ENCODE measurements around the gene RSBN1L. TPM values are rescaled to one million over a fixed set of nuclear protein-coding genes. Genes with fewer than 3 reads are reported as not detected.

RSBN1L gene
- total RNA-seq, 1 donor from 2014 or later, result 17.2 TPM

DNA sequence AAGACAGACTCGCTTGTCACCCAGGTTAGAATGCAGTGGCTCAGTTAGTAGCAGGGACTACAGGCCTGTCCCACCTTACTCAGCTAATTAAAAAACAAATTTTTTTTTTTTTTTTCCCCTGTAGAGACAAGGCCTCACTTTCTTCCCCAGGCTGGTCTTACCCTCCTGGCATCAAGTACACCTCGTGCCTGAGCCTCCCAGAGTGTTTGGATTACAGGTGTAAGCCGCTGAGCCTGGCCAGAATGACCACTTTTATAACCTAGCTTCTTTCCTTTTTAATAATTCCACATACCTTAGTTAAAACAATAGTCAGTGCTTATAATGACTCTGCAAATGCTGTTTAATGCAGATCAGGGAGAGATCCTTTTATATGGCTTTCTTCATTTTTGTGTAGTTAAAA lies 31.3 kb downstream of the RSBN1L start:
- H3K4me1 Mint-ChIP-seq (ENCODE audit: unreplicated experiment), result peaks cover 26% of the 10 kb centered on the region
- no peak for TF ChIP-seq CTCF (IDR thresholded peaks at IDR 0.05; ENCODE audit: unreplicated experiment)
- H3K36me3 Mint-ChIP-seq (ENCODE audit: low read depth, unreplicated experiment), result peaks cover 3% of the 10 kb centered on the region
- peak overlapping the region; percentile 97 for H3K27ac Mint-ChIP-seq (ENCODE audit: unreplicated experiment)
- DNase-seq (ENCODE audit: low spot score), result no peak
- H3K27me3 Mint-ChIP-seq (ENCODE audit: unreplicated experiment), result peaks cover 2% of the 10 kb centered on the region
- H3K4me3 Mint-ChIP-seq (ENCODE audit: unreplicated experiment), result no peak overlapping the region
- no peaks in the 10 kb centered on the region for H3K9me3 Mint-ChIP-seq (ENCODE audit: unreplicated experiment)

DNA sequence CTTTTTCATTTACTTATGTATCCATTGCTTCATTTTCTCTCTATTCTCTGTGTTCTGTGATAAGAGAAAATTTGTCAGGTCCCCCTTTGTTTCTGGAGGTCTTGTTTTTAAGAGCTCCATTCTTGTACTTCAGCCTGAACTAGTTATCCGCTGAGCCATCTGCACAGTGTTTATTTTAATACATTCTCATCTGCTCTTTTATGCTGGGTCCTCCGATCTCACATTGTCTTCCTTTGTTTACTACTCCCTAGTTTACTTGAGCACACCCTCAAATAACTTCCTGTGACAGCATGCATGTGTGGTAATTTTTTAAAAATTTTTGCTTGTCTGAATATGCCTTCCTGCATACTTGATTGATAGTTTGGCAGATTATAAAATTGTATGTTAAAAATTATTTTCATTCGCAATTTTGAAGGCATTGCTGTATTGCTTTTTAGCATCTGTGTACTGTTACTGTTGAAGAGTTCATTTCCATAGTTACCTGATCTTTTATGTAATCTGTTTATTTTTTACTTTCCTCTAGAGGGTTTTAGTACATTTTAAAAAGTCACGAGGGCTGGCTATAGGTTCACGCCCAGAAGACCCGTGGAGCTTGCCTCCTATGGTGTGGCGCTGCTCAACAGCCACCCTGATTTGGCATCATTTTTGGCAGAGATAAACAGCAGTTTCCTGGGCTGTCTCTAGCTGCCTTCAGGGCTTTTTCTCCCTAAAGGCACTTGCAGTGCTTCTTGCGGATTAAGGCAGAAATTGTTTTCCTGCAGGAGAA lies 31.9 kb downstream of the RSBN1L start:
- H3K27ac Mint-ChIP-seq (ENCODE audit: unreplicated experiment), result peak overlapping the region; percentile 97
- no peak overlapping the region for H3K4me3 Mint-ChIP-seq (ENCODE audit: unreplicated experiment)
- no peaks in the 10 kb centered on the region for H3K9me3 Mint-ChIP-seq (ENCODE audit: unreplicated experiment)
- H3K36me3 Mint-ChIP-seq (ENCODE audit: low read depth, unreplicated experiment), result peaks cover 3% of the 10 kb centered on the region
- no peak for TF ChIP-seq CTCF (IDR thresholded peaks at IDR 0.05; ENCODE audit: unreplicated experiment)
- peaks cover 2% of the 10 kb centered on the region for H3K27me3 Mint-ChIP-seq (ENCODE audit: unreplicated experiment)
- peak; percentile 16 for DNase-seq (ENCODE audit: low spot score)
- peaks cover 26% of the 10 kb centered on the region for H3K4me1 Mint-ChIP-seq (ENCODE audit: unreplicated experiment)

- H3K27me3 Mint-ChIP-seq (ENCODE audit: unreplicated experiment), result peaks cover 2% of the 10 kb centered on the region
- no peaks in the 10 kb centered on the region for H3K9me3 Mint-ChIP-seq (ENCODE audit: unreplicated experiment)
- peaks cover 3% of the 10 kb centered on the region for H3K36me3 Mint-ChIP-seq (ENCODE audit: low read depth, unreplicated experiment)
- H3K4me3 Mint-ChIP-seq (ENCODE audit: unreplicated experiment), result no peak overlapping the region
- no peak for DNase-seq (ENCODE audit: low spot score)
- no peak for TF ChIP-seq CTCF (IDR thresholded peaks at IDR 0.05; ENCODE audit: unreplicated experiment)
- peak overlapping the region; percentile 32 for H3K27ac Mint-ChIP-seq (ENCODE audit: unreplicated experiment)
- peaks cover 26% of the 10 kb centered on the region for H3K4me1 Mint-ChIP-seq (ENCODE audit: unreplicated experiment)
Measured at GRCh38 chr7:77729574-77730348, 33.5 kb downstream of the RSBN1L start.

DNA sequence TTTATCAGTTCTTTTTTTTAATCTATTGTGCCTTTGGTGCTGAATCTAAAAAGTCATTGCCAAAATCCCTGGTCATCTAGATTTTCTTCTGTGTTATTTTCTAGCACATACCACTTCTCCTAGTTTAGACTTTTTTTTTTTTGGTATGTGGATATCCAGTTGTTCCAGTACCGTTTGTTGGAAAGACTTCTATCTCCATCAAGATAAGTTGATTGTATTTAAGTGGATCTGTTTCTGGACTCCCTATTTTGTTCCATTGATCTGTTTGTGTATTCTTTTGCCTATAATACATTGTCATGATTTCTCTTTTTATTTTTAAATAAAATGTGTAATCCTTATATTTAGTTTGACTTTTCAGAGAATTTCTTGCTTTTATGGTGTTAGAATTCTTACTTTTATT lies 35.5 kb downstream of the RSBN1L start:
- Mint-ChIP-seq H3K27me3 (ENCODE audit: unreplicated experiment) (peaks cover 2% of the 10 kb centered on the region), H3K4me3 (ENCODE audit: unreplicated experiment) (no peak overlapping the region), H3K4me1 (ENCODE audit: unreplicated experiment) (peaks cover 24% of the 10 kb centered on the region), H3K27ac (ENCODE audit: unreplicated experiment) (no peak overlapping the region), H3K36me3 (ENCODE audit: low read depth, unreplicated experiment) (peaks cover 3% of the 10 kb centered on the region), H3K9me3 (ENCODE audit: unreplicated experiment) (no peaks in the 10 kb centered on the region)
- no peak for TF ChIP-seq CTCF (IDR thresholded peaks at IDR 0.05; ENCODE audit: unreplicated experiment)
- no peak for DNase-seq (ENCODE audit: low spot score)

All from endothelial cell (in vitro differentiated cells).